ENCODE measurements around the gene TAB2.

TAB2 gene

GRCh38 chr6:149306967-149307366 lies 10.5 kb upstream of the TAB2 start:
- no peaks in the 10 kb centered on the region for H3K27me3 ChIP-seq
- H4K20me1 ChIP-seq, result no peaks in the 10 kb centered on the region
- H3K4me1 ChIP-seq, result peaks cover 11% of the 10 kb centered on the region
- no peak overlapping the region for H3K9ac ChIP-seq
- no peak overlapping the region for H3K27ac ChIP-seq
- no peak for TF ChIP-seq Cebpa-rat (IDR thresholded peaks at IDR 0.05)
- no peak overlapping the region for H3K4me3 ChIP-seq
- peak overlapping the region; percentile 25 for H3K4me2 ChIP-seq
- H3K9me3 ChIP-seq, result no peaks in the 10 kb centered on the region
- no peaks in the 10 kb centered on the region for H3K36me3 ChIP-seq

DNA sequence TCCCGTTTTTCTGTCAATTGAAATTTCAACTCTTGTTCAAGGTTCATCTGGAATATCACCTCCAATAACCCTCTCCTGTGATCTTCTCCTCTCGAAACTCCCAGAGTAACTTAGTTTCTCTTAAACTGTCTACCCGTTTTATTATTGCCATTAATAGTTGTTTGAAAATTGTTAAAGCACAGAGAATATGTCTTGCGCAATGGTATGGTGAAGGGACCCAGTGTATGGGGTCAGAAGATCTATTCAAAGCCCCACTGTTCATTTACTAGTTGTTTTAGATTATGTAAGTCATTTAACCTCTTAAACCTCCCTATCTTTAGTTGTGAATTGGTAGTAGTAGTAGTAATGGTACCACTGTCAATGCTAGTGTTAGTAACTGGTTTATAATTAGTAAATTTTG lies 6.2 kb upstream of the TAB2 start:
- no peaks in the 10 kb centered on the region for H3K36me3 ChIP-seq
- no peaks in the 10 kb centered on the region for H3K9me3 ChIP-seq
- TF ChIP-seq Cebpa-rat (IDR thresholded peaks at IDR 0.05), result peak; percentile 60; the same call in 1 of the 2 replicates
- no peak overlapping the region for H3K9ac ChIP-seq
- peaks cover 16% of the 10 kb centered on the region for H3K4me1 ChIP-seq
- H3K4me3 ChIP-seq, result no peak overlapping the region
- no peaks in the 10 kb centered on the region for H3K27me3 ChIP-seq
- H3K27ac ChIP-seq, result no peak overlapping the region
- no peak overlapping the region for H3K4me2 ChIP-seq
- no peaks in the 10 kb centered on the region for H4K20me1 ChIP-seq

GRCh38 chr6:149311766-149312165 lies 5.7 kb upstream of the TAB2 start:
- Histone ChIP-seq H3K4me2 (no peak overlapping the region), H3K9ac (no peak overlapping the region), H4K20me1 (no peaks in the 10 kb centered on the region), H3K9me3 (no peaks in the 10 kb centered on the region), H3K4me1 (peaks cover 15% of the 10 kb centered on the region), H3K36me3 (no peaks in the 10 kb centered on the region), H3K27ac (no peak overlapping the region), H3K27me3 (no peaks in the 10 kb centered on the region), H3K4me3 (no peak overlapping the region)
- TF ChIP-seq Cebpa-rat (IDR thresholded peaks at IDR 0.05), result no peak

- no peaks in the 10 kb centered on the region for H3K36me3 ChIP-seq
- H3K9ac ChIP-seq, result no peak overlapping the region
- H3K4me3 ChIP-seq, result no peak overlapping the region
- H3K27ac ChIP-seq, result no peak overlapping the region
- TF ChIP-seq Cebpa-rat (IDR thresholded peaks at IDR 0.05), result no peak
- H3K9me3 ChIP-seq, result no peaks in the 10 kb centered on the region
- H3K4me2 ChIP-seq, result no peak overlapping the region
- no peaks in the 10 kb centered on the region for H4K20me1 ChIP-seq
- peaks cover 8% of the 10 kb centered on the region for H3K4me1 ChIP-seq
- H3K27me3 ChIP-seq, result no peaks in the 10 kb centered on the region
These were observed 4.4 kb upstream of the TAB2 start for GRCh38 chr6:149313070-149313469.

GRCh38 chr6:149313861-149314260 lies 3.7 kb upstream of the TAB2 start:
- Histone ChIP-seq H3K9me3 (no peaks in the 10 kb centered on the region), H3K27ac (no peak overlapping the region), H3K27me3 (no peaks in the 10 kb centered on the region), H3K36me3 (no peaks in the 10 kb centered on the region), H3K4me1 (peaks cover 8% of the 10 kb centered on the region), H3K4me2 (no peak overlapping the region), H3K4me3 (no peak overlapping the region), H3K9ac (no peak overlapping the region), H4K20me1 (peaks cover 5% of the 10 kb centered on the region)
- TF ChIP-seq Cebpa-rat (IDR thresholded peaks at IDR 0.05), result no peak

GRCh38 chr6:149314325-149314905 lies 3.1 kb upstream of the TAB2 start:
- Histone ChIP-seq H3K27me3 (no peaks in the 10 kb centered on the region), H3K27ac (no peak overlapping the region), H3K9me3 (no peaks in the 10 kb centered on the region), H3K9ac (no peak overlapping the region), H4K20me1 (peaks cover 11% of the 10 kb centered on the region), H3K4me3 (no peak overlapping the region), H3K36me3 (no peaks in the 10 kb centered on the region), H3K4me2 (no peak overlapping the region), H3K4me1 (peaks cover 12% of the 10 kb centered on the region)
- TF ChIP-seq Cebpa-rat (IDR thresholded peaks at IDR 0.05), result no peak

DNA sequence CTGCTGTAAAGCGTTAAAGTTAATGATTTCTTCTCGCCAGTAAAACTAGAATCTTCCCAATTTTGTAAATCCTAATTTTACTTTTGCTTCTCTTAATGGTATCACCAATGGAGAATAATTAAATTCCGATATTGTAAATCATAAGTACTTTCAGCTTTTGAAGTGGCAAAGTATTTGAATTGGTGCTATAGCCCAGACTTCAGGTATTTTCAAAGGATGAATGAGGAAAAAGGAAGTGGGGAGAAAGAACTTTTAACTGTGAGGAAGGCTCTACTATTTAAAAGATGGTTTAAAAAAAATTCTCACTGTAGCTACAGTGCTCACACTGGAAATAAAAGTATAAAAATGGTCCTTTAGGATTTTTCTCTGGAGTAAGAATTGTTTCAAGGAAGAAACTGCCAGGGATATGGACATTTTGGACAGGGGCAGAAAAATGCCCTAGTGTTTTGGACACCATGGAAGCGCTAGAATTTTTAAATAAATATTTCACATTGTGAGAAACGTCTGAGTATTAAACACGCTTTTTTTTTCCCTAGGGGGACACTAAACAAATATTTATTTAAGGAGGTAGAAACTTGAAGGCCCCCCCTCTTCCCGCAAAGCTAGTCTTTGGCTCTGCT lies 1.3 kb upstream of the TAB2 start:
- no peaks in the 10 kb centered on the region for H3K9me3 ChIP-seq
- no peaks in the 10 kb centered on the region for H3K27me3 ChIP-seq
- peak overlapping the region; percentile 97 for H3K9ac ChIP-seq
- H3K27ac ChIP-seq, result peak overlapping the region; percentile 93
- H3K4me1 ChIP-seq, result peaks cover 30% of the 10 kb centered on the region
- H3K4me2 ChIP-seq, result peak overlapping the region; percentile 83
- no peaks in the 10 kb centered on the region for H3K36me3 ChIP-seq
- H4K20me1 ChIP-seq, result peaks cover 29% of the 10 kb centered on the region
- H3K4me3 ChIP-seq, result peak overlapping the region; percentile 95
- TF ChIP-seq Cebpa-rat (IDR thresholded peaks at IDR 0.05), result no peak

DNA sequence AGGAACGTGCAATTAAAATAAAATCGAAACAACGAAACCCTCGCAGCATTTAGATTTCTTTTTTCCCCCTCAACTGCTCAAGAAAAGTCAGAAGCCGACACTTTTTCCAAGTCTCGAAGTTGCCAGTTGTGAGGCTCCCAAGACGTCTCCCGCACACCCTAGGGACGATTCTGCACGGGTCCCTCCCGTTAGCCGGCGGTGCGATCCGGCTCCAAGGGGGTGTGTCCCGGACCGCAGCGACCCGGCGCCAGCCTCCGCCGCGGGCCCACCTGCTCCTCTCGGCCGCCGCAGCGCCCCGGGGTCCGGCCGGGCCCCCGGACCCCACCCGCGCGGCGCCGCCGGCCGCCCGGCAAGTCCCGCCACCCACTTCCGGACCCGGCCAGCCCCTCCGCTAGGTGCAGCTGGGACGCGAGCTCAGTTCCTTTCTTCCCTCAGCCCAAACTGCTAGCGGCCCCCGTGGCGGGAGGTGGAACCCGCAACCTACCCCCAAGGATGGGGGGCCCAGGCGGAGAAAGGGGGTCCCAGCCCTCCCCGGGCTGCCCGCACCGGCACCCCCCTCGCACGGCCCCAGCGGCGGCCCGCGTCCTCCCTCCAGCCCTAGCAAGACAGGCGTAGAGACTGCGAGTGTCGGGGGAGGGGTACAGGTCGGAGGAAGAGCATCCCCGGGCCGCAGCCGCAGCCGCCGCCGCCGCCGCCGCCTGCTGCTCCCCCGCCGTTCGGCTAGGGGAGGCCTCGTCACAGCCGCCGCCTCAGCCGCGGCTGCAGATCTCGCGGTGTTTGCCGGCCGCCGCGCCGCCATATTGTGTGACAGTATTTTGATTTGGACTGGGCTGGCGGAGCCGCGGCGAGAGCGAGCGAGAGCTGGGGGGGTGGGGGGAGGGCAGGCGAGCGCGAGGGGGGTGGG lies 520 bp upstream of the TAB2 start:
- Histone ChIP-seq H3K9ac (peak overlapping the region; percentile 97), H3K4me3 (peak overlapping the region; percentile 95), H3K4me2 (peak overlapping the region; percentile 83), H3K27ac (peak overlapping the region; percentile 96), H3K27me3 (no peaks in the 10 kb centered on the region), H4K20me1 (peaks cover 37% of the 10 kb centered on the region), H3K9me3 (no peaks in the 10 kb centered on the region), H3K36me3 (no peaks in the 10 kb centered on the region), H3K4me1 (peaks cover 35% of the 10 kb centered on the region)
- no peak for TF ChIP-seq Cebpa-rat (IDR thresholded peaks at IDR 0.05)

GRCh38 chr6:149318581-149319286 lies 1.2 kb downstream of the TAB2 start:
- peak overlapping the region; percentile 97 for H3K9ac ChIP-seq
- H4K20me1 ChIP-seq, result peaks cover 54% of the 10 kb centered on the region
- no peaks in the 10 kb centered on the region for H3K9me3 ChIP-seq
- no peaks in the 10 kb centered on the region for H3K27me3 ChIP-seq
- H3K4me2 ChIP-seq, result peak overlapping the region; percentile 93
- peak overlapping the region; percentile 95 for H3K4me3 ChIP-seq
- no peaks in the 10 kb centered on the region for H3K36me3 ChIP-seq
- H3K27ac ChIP-seq, result peak overlapping the region; percentile 96; the same call in 1 of the 2 replicates
- no peak for TF ChIP-seq Cebpa-rat (IDR thresholded peaks at IDR 0.05)
- H3K4me1 ChIP-seq, result peaks cover 46% of the 10 kb centered on the region

Measured in BLaER1 (cell line).